ENCODE results near the gene MYBPC2. TPM values are rescaled to one million over a fixed set of nuclear protein-coding genes. Genes with fewer than 3 reads are reported as not detected.

Gene MYBPC2
- total and polyA plus RNA-seq, 4 donors: 0.62 to 3.5 (median 1.4) TPM

GRCh38 chr19:50392759-50393158 is 39.9 kb upstream of the MYBPC2 start:
- Histone ChIP-seq H3K4me1 (ENCODE audit: control insufficient read depth, insufficient read depth, low read length) (no peaks in the 10 kb centered on the region), H3K4me3 (ENCODE audit: low read depth, low read length) (no peak overlapping the region), H3K9me3 (ENCODE audit: control insufficient read depth, insufficient read depth, low read length) (no peaks in the 10 kb centered on the region), H3K27me3 (ENCODE audit: control insufficient read depth, insufficient read depth, low read length) (no peaks in the 10 kb centered on the region), H3K36me3 (ENCODE audit: control insufficient read depth, insufficient read depth, low read length) (peaks cover 4% of the 10 kb centered on the region), H3K27ac (ENCODE audit: low read depth, low read length) (no peak overlapping the region)
- no peak for DNase-seq (ENCODE audit: low read depth in 4 of 6, low spot score in 6 of 6)
- WGBS (ENCODE audit: insufficient coverage): no CpG with 5 or more reads among the region's 5 CpGs

DNA sequence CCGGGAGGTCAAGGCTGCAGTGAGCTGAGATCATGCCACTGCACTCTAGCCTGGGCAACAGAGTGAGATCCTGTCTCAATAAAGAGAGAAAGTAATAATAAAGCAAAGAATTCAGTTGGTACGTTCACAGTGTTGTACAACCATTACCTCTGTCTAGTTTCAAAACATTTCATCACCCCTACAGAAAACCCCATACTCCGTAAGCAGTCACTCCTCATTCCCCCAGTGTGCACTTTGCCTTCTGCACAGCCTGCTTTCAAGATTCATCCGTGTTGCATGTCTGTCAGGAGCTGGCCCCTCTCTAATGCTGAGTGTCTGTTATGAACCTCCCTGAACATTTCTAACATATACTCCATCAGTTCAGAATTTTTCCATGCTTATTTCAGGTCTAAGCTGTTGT is 39.1 kb upstream of the MYBPC2 start:
- Histone ChIP-seq H3K36me3 (ENCODE audit: control insufficient read depth, insufficient read depth, low read length) (peaks cover 7% of the 10 kb centered on the region), H3K27me3 (ENCODE audit: control insufficient read depth, insufficient read depth, low read length) (no peaks in the 10 kb centered on the region), H3K9me3 (ENCODE audit: control insufficient read depth, insufficient read depth, low read length) (no peaks in the 10 kb centered on the region), H3K4me3 (ENCODE audit: low read depth, low read length) (no peak overlapping the region), H3K4me1 (ENCODE audit: control insufficient read depth, insufficient read depth, low read length) (no peaks in the 10 kb centered on the region), H3K27ac (ENCODE audit: low read depth, low read length) (no peak overlapping the region)
- 95% methylated on average over 4 of the region's 4 CpGs for WGBS (ENCODE audit: insufficient coverage)
- DNase-seq (ENCODE audit: low read depth in 4 of 6, low spot score in 6 of 6): no peak

- H3K4me3 ChIP-seq (ENCODE audit: low read depth, low read length): no peak overlapping the region
- WGBS (ENCODE audit: insufficient coverage): no CpG with 5 or more reads among the region's 9 CpGs
- H3K27ac ChIP-seq (ENCODE audit: low read depth, low read length): no peak overlapping the region
These were observed 38.7 kb upstream of the MYBPC2 start for GRCh38 chr19:50394017-50394416.

DNA sequence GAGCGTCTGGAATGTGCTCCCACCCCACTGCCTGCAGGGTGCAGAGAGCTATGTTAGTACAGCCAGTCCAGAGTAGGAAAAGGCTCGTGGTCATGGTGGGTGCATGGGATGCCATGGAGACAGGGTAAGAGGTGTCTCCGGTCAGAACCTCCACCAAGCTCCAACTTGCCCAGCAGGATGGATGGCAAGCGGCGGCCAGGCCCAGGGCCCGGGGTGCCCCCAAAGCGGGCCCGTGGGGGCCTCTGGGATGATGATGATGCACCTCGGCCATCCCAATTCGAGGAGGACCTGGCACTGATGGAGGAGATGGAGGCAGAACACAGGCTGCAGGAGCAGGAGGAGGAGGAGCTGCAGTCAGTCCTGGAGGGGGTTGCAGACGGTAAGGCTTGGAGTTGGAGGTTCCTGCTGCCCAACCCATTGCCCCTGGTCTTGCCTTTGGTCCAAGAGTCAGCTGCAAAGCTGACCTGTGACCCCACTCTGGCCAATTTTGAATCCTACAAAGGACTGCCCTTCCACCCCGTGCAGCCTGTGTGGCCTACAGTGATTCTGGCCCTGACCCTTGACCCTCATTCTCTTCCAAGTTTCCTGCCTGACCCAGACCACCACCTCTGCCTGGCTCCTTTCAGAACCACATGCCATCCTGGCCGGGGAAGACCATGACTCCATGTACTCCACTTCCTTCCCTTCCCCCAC is 33.9 kb upstream of the MYBPC2 start:
- H3K27ac ChIP-seq (ENCODE audit: low read depth, low read length): no peak overlapping the region
- H3K27me3 ChIP-seq (ENCODE audit: control insufficient read depth, insufficient read depth, low read length): no peaks in the 10 kb centered on the region
- H3K36me3 ChIP-seq (ENCODE audit: control insufficient read depth, insufficient read depth, low read length): peaks cover 38% of the 10 kb centered on the region
- no peak overlapping the region for H3K4me3 ChIP-seq (ENCODE audit: low read depth, low read length)
- 82% methylated on average over 10 of the region's 13 CpGs for WGBS (ENCODE audit: insufficient coverage)
- DNase-seq (ENCODE audit: low read depth in 4 of 6, low spot score in 6 of 6): no peak
- H3K9me3 ChIP-seq (ENCODE audit: control insufficient read depth, insufficient read depth, low read length): no peaks in the 10 kb centered on the region
- H3K4me1 ChIP-seq (ENCODE audit: control insufficient read depth, insufficient read depth, low read length): no peaks in the 10 kb centered on the region

More at GRCh38 chr19:50394017-50394416, 38.7 kb upstream of the MYBPC2 start:
- H3K4me1 ChIP-seq (ENCODE audit: control insufficient read depth, insufficient read depth, low read length): no peaks in the 10 kb centered on the region
- H3K27me3 ChIP-seq (ENCODE audit: control insufficient read depth, insufficient read depth, low read length): no peaks in the 10 kb centered on the region
- peaks cover 11% of the 10 kb centered on the region for H3K36me3 ChIP-seq (ENCODE audit: control insufficient read depth, insufficient read depth, low read length)
- H3K9me3 ChIP-seq (ENCODE audit: control insufficient read depth, insufficient read depth, low read length): no peaks in the 10 kb centered on the region
- no peak for DNase-seq (ENCODE audit: low read depth in 4 of 6, low spot score in 6 of 6)

DNA sequence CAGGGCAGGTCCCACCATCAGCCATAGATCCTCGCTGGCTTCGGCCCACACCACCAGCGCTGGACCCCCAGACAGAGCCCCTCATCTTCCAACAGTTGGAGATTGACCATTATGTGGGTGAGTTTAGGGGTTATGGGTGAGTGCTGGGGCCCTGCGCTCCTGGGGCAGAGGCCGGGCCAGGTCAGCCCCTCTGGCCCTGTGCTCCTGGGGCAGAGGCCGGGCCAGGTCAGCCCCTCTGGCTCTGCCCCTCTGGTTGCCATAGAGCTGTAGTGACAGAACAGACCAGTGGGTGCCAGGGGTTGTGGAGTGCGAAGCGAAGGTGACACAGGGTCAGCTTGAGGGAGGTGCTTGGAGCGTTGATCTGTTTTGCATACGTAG is 33.3 kb upstream of the MYBPC2 start:
- Histone ChIP-seq H3K4me1 (ENCODE audit: control insufficient read depth, insufficient read depth, low read length) (no peaks in the 10 kb centered on the region), H3K36me3 (ENCODE audit: control insufficient read depth, insufficient read depth, low read length) (peaks cover 39% of the 10 kb centered on the region), H3K9me3 (ENCODE audit: control insufficient read depth, insufficient read depth, low read length) (no peaks in the 10 kb centered on the region), H3K27ac (ENCODE audit: low read depth, low read length) (no peak overlapping the region), H3K27me3 (ENCODE audit: control insufficient read depth, insufficient read depth, low read length) (no peaks in the 10 kb centered on the region), H3K4me3 (ENCODE audit: low read depth, low read length) (no peak overlapping the region)
- DNase-seq (ENCODE audit: low read depth in 4 of 6, low spot score in 6 of 6): no peak
- 100% methylated on average over 5 of the region's 10 CpGs for WGBS (ENCODE audit: insufficient coverage)

- no peaks in the 10 kb centered on the region for H3K9me3 ChIP-seq (ENCODE audit: control insufficient read depth, insufficient read depth, low read length)
- no peak for DNase-seq (ENCODE audit: low read depth in 4 of 6, low spot score in 6 of 6)
- H3K4me1 ChIP-seq (ENCODE audit: control insufficient read depth, insufficient read depth, low read length): no peaks in the 10 kb centered on the region
- H3K36me3 ChIP-seq (ENCODE audit: control insufficient read depth, insufficient read depth, low read length): peaks cover 54% of the 10 kb centered on the region
- no peak overlapping the region for H3K27ac ChIP-seq (ENCODE audit: low read depth, low read length)
- H3K4me3 ChIP-seq (ENCODE audit: low read depth, low read length): no peak overlapping the region
- 94% methylated on average over 45 of the region's 48 CpGs for WGBS (ENCODE audit: insufficient coverage)
- H3K27me3 ChIP-seq (ENCODE audit: control insufficient read depth, insufficient read depth, low read length): no peaks in the 10 kb centered on the region
These were observed 30.9 kb upstream of the MYBPC2 start for GRCh38 chr19:50401605-50402450.

DNA sequence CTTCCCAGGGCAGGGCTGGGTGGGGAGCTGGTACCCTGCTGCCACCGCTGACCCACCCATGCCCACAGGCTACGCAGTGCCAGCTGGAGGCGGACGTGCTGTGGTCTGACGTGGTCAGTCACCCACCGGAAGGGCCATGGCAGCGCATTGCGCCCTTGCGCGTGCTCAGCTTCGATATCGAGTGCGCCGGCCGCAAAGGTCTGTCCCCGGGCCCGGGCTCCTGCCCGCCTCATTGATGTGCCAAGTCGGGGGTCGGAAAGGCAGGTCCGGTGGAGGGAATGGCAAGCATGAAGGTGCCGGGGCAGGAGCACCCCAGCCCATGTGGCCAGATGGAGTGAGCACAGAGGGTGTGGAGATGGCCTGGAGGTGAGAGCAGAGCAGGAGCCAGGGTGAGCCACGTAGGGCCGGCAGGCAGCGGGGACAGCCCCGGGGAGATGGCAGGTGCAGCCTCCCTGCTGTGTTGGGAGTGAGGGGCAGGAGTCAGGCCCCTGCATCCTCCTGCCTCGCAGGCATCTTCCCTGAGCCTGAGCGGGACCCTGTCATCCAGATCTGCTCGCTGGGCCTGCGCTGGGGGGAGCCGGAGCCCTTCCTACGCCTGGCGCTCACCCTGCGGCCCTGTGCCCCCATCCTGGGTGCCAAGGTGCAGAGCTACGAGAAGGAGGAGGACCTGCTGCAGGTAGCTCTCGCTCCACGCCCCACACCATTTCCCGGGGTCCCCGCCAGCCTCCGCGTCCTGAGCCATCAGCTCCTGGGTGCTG is 30.0 kb upstream of the MYBPC2 start:
- Histone ChIP-seq H3K4me1 (ENCODE audit: control insufficient read depth, insufficient read depth, low read length) (no peaks in the 10 kb centered on the region), H3K36me3 (ENCODE audit: control insufficient read depth, insufficient read depth, low read length) (peaks cover 60% of the 10 kb centered on the region)

GRCh38 chr19:50406156-50406820 is 26.4 kb upstream of the MYBPC2 start:
- no peak overlapping the region for H3K4me3 ChIP-seq (ENCODE audit: low read depth, low read length)
- H3K27me3 ChIP-seq (ENCODE audit: control insufficient read depth, insufficient read depth, low read length): no peaks in the 10 kb centered on the region
- no peaks in the 10 kb centered on the region for H3K4me1 ChIP-seq (ENCODE audit: control insufficient read depth, insufficient read depth, low read length)
- no peaks in the 10 kb centered on the region for H3K9me3 ChIP-seq (ENCODE audit: control insufficient read depth, insufficient read depth, low read length)
- WGBS (ENCODE audit: insufficient coverage): 90% methylated on average over 20 of the region's 22 CpGs
- H3K27ac ChIP-seq (ENCODE audit: low read depth, low read length): no peak overlapping the region
- peaks cover 79% of the 10 kb centered on the region for H3K36me3 ChIP-seq (ENCODE audit: control insufficient read depth, insufficient read depth, low read length)
- DNase-seq (ENCODE audit: low read depth in 4 of 6, low spot score in 6 of 6): no peak

More for the DNA sequence above, 30.0 kb upstream of the MYBPC2 start:
- no peak overlapping the region for H3K4me3 ChIP-seq (ENCODE audit: low read depth, low read length)
- no peak for DNase-seq (ENCODE audit: low read depth in 4 of 6, low spot score in 6 of 6)
- H3K27ac ChIP-seq (ENCODE audit: low read depth, low read length): no peak overlapping the region
- H3K27me3 ChIP-seq (ENCODE audit: control insufficient read depth, insufficient read depth, low read length): no peaks in the 10 kb centered on the region
- 96% methylated on average over 38 of the region's 41 CpGs for WGBS (ENCODE audit: insufficient coverage)
- H3K9me3 ChIP-seq (ENCODE audit: control insufficient read depth, insufficient read depth, low read length): no peaks in the 10 kb centered on the region

DNA sequence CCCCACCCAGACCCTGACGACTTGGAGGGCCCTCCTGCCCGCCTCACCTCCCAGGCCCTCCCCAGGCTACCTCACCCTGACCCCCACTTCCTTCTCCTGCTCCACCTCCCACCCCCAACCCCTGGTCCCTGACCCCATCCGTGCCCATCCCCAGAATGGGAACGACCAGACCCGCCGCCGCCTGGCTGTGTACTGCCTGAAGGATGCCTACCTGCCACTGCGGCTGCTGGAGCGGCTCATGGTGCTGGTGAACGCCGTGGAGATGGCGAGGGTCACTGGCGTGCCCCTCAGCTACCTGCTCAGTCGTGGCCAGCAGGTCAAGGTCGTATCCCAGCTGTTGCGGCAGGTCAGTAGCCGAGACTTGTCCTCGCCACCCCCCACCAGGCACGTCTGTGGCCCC is 25.9 kb upstream of the MYBPC2 start:
- Histone ChIP-seq H3K4me3 (ENCODE audit: low read depth, low read length) (no peak overlapping the region), H3K27ac (ENCODE audit: low read depth, low read length) (no peak overlapping the region), H3K36me3 (ENCODE audit: control insufficient read depth, insufficient read depth, low read length) (peaks cover 74% of the 10 kb centered on the region), H3K4me1 (ENCODE audit: control insufficient read depth, insufficient read depth, low read length) (no peaks in the 10 kb centered on the region), H3K9me3 (ENCODE audit: control insufficient read depth, insufficient read depth, low read length) (no peaks in the 10 kb centered on the region), H3K27me3 (ENCODE audit: control insufficient read depth, insufficient read depth, low read length) (no peaks in the 10 kb centered on the region)
- 93% methylated on average over 18 of the region's 19 CpGs for WGBS (ENCODE audit: insufficient coverage)
- DNase-seq (ENCODE audit: low read depth in 4 of 6, low spot score in 6 of 6): no peak
